ENCODE results near the gene P2RY2. TPM values are rescaled to one million over a fixed set of nuclear protein-coding genes. Genes with fewer than 3 reads are reported as not detected.
A peak's percentile ranks its signal among the peaks of the same experiment; 100 is the strongest.

The P2RY2 gene
- total and polyA plus RNA-seq, 10 of the 15 experiments (the other 5 are each of a cell fraction or from before 2014, with no cell fraction given): 0.03 to 0.23 (median 0.17) TPM; not detected in 7

DNA sequence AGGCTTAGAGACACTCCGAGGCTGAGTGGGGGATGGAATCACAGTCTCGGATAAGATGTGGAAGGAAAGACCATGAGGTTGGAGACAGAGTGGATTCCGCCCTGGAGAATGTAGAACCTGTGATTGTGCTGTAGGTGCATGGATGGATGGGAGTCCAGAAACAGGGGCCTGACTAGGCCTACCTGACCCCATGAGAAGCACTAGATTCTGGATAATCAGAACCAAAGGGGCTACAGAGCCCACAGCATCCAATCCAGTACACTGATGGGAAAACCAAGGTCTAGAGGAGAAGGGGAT lies 43.6 kb upstream of the P2RY2 start (continued):
- TF ChIP-seq GABPA (IDR thresholded peaks at IDR 0.05; ENCODE audit: low read depth) (no peak), NRF1 (conservative IDR thresholded peaks at IDR 0.05; ENCODE audit: low read depth, low read length) (no peak), YY1 (IDR thresholded peaks at IDR 0.05; ENCODE audit: low read depth, low read length) (peak; percentile 2; the same call in 1 of the 2 replicates), SREBF2 (IDR thresholded peaks at IDR 0.05; ENCODE audit: low read length) (no peak), HDAC2 (IDR thresholded peaks at IDR 0.05) (no peak)
- TF ChIP-seq, protein P1, sequence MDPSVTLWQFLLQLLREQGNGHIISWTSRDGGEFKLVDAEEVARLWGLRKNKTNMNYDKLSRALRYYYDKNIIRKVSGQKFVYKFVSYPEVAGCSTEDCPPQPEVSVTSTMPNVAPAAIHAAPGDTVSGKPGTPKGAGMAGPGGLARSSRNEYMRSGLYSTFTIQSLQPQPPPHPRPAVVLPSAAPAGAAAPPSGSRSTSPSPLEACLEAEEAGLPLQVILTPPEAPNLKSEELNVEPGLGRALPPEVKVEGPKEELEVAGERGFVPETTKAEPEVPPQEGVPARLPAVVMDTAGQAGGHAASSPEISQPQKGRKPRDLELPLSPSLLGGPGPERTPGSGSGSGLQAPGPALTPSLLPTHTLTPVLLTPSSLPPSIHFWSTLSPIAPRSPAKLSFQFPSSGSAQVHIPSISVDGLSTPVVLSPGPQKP (IDR thresholded peaks at IDR 0.05; ENCODE audit: low read depth, low read length): no peak
- TF ChIP-seq, protein P2, sequence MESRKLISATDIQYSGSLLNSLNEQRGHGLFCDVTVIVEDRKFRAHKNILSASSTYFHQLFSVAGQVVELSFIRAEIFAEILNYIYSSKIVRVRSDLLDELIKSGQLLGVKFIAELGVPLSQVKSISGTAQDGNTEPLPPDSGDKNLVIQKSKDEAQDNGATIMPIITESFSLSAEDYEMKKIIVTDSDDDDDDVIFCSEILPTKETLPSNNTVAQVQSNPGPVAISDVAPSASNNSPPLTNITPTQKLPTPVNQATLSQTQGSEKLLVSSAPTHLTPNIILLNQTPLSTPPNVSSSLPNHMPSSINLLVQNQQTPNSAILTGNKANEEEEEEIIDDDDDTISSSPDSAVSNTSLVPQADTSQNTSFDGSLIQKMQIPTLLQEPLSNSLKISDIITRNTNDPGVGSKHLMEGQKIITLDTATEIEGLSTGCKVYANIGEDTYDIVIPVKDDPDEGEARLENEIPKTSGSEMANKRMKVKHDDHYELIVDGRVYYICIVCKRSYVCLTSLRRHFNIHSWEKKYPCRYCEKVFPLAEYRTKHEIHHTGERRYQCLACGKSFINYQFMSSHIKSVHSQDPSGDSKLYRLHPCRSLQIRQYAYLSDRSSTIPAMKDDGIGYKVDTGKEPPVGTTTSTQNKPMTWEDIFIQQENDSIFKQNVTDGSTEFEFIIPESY (IDR thresholded peaks at IDR 0.05): no peak

DNA sequence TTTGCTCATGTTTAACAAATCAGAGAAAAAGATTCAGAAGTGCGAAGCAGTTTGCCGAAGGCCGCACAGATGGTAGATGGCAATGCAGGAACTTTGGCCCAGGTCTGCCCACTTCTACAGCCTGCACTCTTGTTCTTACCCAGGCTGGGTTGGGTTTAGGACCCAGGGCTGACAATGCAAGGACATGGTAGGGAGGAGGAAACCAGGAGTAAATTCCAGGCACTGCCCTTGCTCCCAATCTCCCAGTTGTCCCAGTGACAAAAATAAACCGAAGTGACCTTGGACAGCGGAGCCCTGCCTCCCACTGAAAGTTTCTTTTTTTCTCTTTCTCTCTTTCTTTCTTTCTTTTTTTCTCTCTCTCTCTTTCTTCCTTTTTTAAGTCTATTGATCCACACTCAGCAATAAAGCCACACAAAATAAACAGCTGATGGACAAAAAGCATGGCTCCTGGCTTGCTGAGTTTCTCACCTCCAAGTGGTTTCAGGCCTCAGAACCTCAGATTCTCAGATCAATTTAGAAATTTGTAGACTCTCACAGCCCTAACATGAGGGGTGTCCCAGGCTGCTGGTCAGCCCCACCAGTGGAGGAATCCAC lies 42.4 kb upstream of the P2RY2 start:
- no peak for ATAC-seq
- DNase-seq (ENCODE audit: low read depth, low spot score): no peak
- no TSS peak for BruUV-seq (replicated peaks)
- 77% methylated on average over 5 of the region's 5 CpGs for WGBS (ENCODE audit: insufficient coverage, insufficient replicate concordance, low lambda C conversion rate, missing lambda C conversion rate)
- Histone ChIP-seq H3K27ac (ENCODE audit: control insufficient read depth, insufficient read depth) (peak overlapping the region; percentile 43), H3K79me2 (ENCODE audit: control insufficient read depth, insufficient read depth, low read length) (peaks cover 3% of the 10 kb centered on the region; the same call in 1 of the 2 replicates), H3K4me3 (no peak overlapping the region), H3K4me1 (ENCODE audit: control insufficient read depth, insufficient read depth, low read length) (peaks cover 54% of the 10 kb centered on the region), H3K27me3 (replicated peaks in 1 of 2; ENCODE audit: control insufficient read depth in 2 of 2, insufficient read depth in 2 of 2, low read length in 1 of 2) (no peaks in the 10 kb centered on the region), H4K20me1 (ENCODE audit: control insufficient read depth, insufficient read depth) (no peaks in the 10 kb centered on the region), H3K9ac (ENCODE audit: control insufficient read depth, insufficient read depth, low read length) (no peak overlapping the region; the same call in 1 of the 2 replicates), H3K36me3 (ENCODE audit: control insufficient read depth in 2 of 2, insufficient read depth in 2 of 2, low read length in 1 of 2) (no peaks in the 10 kb centered on the region), H2AFZ (ENCODE audit: control insufficient read depth, low read depth, low read length) (peak overlapping the region; percentile 58), H3K9me3 (replicated peaks; ENCODE audit: control insufficient read depth, insufficient read depth, low read length) (no peaks in the 10 kb centered on the region), H3K4me2 (ENCODE audit: control insufficient read depth, insufficient read depth) (peak overlapping the region; percentile 23; the same call in 1 of the 2 replicates)
- POLR2A ChIA-PET: interaction anchor here (0.7 to 2.8 kb wide), 10 partner anchors 12 to 118 kb away, joined by 3 to 13 read pairs (median 4); partner anchors contain the start of gene FCHSD2
- intact Hi-C loops (cut with micrococcal nuclease; ENCODE audit: unreplicated experiment): loop anchor here (5.0 kb wide), 1 partner anchor 448 kb away; no protein-coding TSS in a partner anchor
- CTCF ChIA-PET: interaction anchor here (0.7 to 7.2 kb wide), 14 partner anchors 10 to 450 kb away, joined by 3 to 128 read pairs (median 30); partner anchors contain the start of genes FCHSD2 and STARD10
- TF ChIP-seq, protein P3, sequence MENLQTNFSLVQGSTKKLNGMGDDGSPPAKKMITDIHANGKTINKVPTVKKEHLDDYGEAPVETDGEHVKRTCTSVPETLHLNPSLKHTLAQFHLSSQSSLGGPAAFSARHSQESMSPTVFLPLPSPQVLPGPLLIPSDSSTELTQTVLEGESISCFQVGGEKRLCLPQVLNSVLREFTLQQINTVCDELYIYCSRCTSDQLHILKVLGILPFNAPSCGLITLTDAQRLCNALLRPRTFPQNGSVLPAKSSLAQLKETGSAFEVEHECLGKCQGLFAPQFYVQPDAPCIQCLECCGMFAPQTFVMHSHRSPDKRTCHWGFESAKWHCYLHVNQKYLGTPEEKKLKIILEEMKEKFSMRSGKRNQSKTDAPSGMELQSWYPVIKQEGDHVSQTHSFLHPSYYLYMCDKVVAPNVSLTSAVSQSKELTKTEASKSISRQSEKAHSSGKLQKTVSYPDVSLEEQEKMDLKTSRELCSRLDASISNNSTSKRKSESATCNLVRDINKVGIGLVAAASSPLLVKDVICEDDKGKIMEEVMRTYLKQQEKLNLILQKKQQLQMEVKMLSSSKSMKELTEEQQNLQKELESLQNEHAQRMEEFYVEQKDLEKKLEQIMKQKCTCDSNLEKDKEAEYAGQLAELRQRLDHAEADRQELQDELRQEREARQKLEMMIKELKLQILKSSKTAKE (IDR thresholded peaks at IDR 0.05; ENCODE audit: low read depth, poor library complexity, severe bottlenecking): no peak
- TF ChIP-seq HCFC1 (IDR thresholded peaks at IDR 0.05; ENCODE audit: low read length) (no peak), YY1 (IDR thresholded peaks at IDR 0.05; ENCODE audit: low read depth, low read length) (0 out of 2 replicates have a peak, but pooled peaks have one; percentile 11), BMI1 (IDR thresholded peaks at IDR 0.05; ENCODE audit: borderline replicate concordance) (no peak), NFYA (IDR thresholded peaks at IDR 0.05; ENCODE audit: borderline replicate concordance, low read depth, low read length) (no peak)
- TF ChIP-seq, protein P4, sequence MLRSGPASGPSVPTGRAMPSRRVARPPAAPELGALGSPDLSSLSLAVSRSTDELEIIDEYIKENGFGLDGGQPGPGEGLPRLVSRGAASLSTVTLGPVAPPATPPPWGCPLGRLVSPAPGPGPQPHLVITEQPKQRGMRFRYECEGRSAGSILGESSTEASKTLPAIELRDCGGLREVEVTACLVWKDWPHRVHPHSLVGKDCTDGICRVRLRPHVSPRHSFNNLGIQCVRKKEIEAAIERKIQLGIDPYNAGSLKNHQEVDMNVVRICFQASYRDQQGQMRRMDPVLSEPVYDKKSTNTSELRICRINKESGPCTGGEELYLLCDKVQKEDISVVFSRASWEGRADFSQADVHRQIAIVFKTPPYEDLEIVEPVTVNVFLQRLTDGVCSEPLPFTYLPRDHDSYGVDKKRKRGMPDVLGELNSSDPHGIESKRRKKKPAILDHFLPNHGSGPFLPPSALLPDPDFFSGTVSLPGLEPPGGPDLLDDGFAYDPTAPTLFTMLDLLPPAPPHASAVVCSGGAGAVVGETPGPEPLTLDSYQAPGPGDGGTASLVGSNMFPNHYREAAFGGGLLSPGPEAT (IDR thresholded peaks at IDR 0.05; ENCODE audit: low read depth): no peak
- FAIRE-seq: no peak
- in situ Hi-C loops (cut with MboI): loop anchor here (5.0 to 25.0 kb wide), 3 partner anchors 248 to 451 kb away; no protein-coding TSS in a partner anchor
- RAD21 ChIA-PET (ENCODE audit: unreplicated experiment): interaction anchor here (0.5 to 7.4 kb wide), 22 partner anchors 8 to 1121 kb away, joined by 3 to 120 read pairs (median 6); partner anchors contain the start of genes FCHSD2 and STARD10
- SMC1A ChIA-PET (ENCODE audit: uncharacterized antibody, unreplicated experiment): interaction anchor here (1.1 to 26.8 kb wide), 11 partner anchors 9 to 451 kb away, joined by 3 to 926 read pairs (median 6); partner anchors contain the start of gene FCHSD2

Measured in GM12878 (cell line).